Measurements from ENCODE around the gene SRGAP1. TPM values are rescaled to one million over a fixed set of nuclear protein-coding genes. Genes with fewer than 3 reads are reported as not detected.

The SRGAP1 gene
- total and polyA plus RNA-seq, 2 of the 4 experiments (the other 2 are of a cell fraction): 10.0 to 10.2 TPM

DNA sequence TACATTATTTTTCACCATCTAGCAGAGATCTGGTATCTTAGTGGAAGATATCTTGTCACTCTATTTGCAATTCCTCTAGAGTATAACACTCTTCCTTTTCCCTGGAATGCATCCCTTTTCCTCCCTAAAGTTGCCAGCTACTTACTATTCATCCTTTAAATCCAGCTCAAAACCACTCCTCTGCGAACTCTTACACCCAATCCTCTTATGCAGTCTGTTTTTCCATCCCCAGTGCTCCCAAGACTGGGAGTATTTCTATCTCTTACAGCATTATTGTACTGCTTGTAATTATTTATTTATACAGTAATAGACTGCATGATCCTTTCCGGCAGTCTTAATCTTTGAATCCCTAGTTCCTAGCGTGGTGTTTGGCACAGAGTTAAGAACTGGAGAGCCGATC, 2.9 kb upstream of the SRGAP1 start:
- Histone ChIP-seq H2AK5ac (ENCODE audit: low read depth, low read length) (no peak overlapping the region), H3K79me1 (ENCODE audit: low read depth in 1 of 2, low read length in 2 of 2) (peaks cover 0 to 13% of the 10 kb centered on the region in 2 experiments; a peak in 2 of 4 replicates), H4K5ac (ENCODE audit: low read depth, low read length) (no peak overlapping the region), H3K18ac (ENCODE audit: low read depth, low read length) (no peak overlapping the region), H2BK15ac (ENCODE audit: low read depth, low read length) (no peak overlapping the region; the same call in 2 of the 3 replicates), H3K27ac (ENCODE audit: insufficient read depth, low read length) (no peak overlapping the region), H3K9ac (ENCODE audit: low read depth, low read length) (no peak overlapping the region), H3K56ac (ENCODE audit: extremely low read depth, insufficient read depth, low read length) (no peak overlapping the region), H2AFZ (replicated peaks; ENCODE audit: low read length, poor library complexity) (no peak overlapping the region), H2BK120ac (ENCODE audit: low read depth, low read length) (no peak overlapping the region), H3K23ac (ENCODE audit: low read depth, low read length) (no peak overlapping the region), H3K4me2 (ENCODE audit: low read depth, low read length) (no peak overlapping the region), H2BK20ac (ENCODE audit: low read depth, low read length) (peak overlapping the region; percentile 2; the same call in 1 of the 2 replicates), H3K27me3 (ENCODE audit: control insufficient read depth, insufficient read depth, low read length) (no peaks in the 10 kb centered on the region), H3K14ac (replicated peaks; ENCODE audit: low read depth, low read length) (no peak overlapping the region), H4K8ac (ENCODE audit: low read depth in 2 of 2, low read length in 2 of 2) (no peak overlapping the region; a peak in 1 of 4 replicates), H4K20me1 (ENCODE audit: insufficient read depth, low read length) (peaks cover 4% of the 10 kb centered on the region; the same call in 1 of the 2 replicates), H2AK9ac (replicated peaks; ENCODE audit: low read depth, low read length, poor library complexity) (no peak overlapping the region), H3K4me3 (ENCODE audit: insufficient read depth, low read depth, low read length) (no peak overlapping the region), H3K9me3 (ENCODE audit: control insufficient read depth, insufficient read depth, low read length) (no peaks in the 10 kb centered on the region), H3K4me1 (ENCODE audit: control insufficient read depth, insufficient read depth, low read length) (peaks cover 2% of the 10 kb centered on the region; the same call in 1 of the 2 replicates), H4K91ac (ENCODE audit: insufficient read depth, low read depth, low read length) (no peak overlapping the region), H3K4ac (ENCODE audit: low read depth, low read length) (no peak overlapping the region), H3K9me1 (ENCODE audit: insufficient read depth, low read length) (peaks cover 5% of the 10 kb centered on the region; the same call in 1 of the 2 replicates), H2BK5ac (ENCODE audit: low read depth, low read length, poor library complexity, severe bottlenecking) (no peak overlapping the region), H3K36me3 (ENCODE audit: control insufficient read depth, insufficient read depth, low read length) (peaks cover 2% of the 10 kb centered on the region; the same call in 1 of the 2 replicates)
- WGBS, 2 experiments (ENCODE audit: extremely low coverage in 2 of 2, insufficient read length in 1 of 2): no CpG with 5 or more reads among the region's 4 CpGs
- intact Hi-C loops (cut with micrococcal nuclease): loop anchor here (5.0 kb wide), 1 partner anchor 246 kb away; no protein-coding TSS in a partner anchor
- ATAC-seq (ENCODE audit: low read depth): no peak
- peak; percentile 56 for DNase-seq
- TF ChIP-seq USF2 (IDR thresholded peaks at IDR 0.05; ENCODE audit: low read depth, low read length): no peak
- TF ChIP-seq CEBPB (IDR thresholded peaks at IDR 0.05; ENCODE audit: low read depth, low read length): no peak
- no peak for TF ChIP-seq MAZ (IDR thresholded peaks at IDR 0.05; ENCODE audit: borderline replicate concordance, low read depth, low read length)
- no peak for TF ChIP-seq NFE2L2 (IDR thresholded peaks at IDR 0.05; ENCODE audit: low read depth, low read length)
- TF ChIP-seq RFX5 (IDR thresholded peaks at IDR 0.05; ENCODE audit: low read depth, low read length): no peak
- TF ChIP-seq MAFK (IDR thresholded peaks at IDR 0.05; ENCODE audit: low read depth, low read length): no peak
- TF ChIP-seq CHD1 (IDR thresholded peaks at IDR 0.05; ENCODE audit: low read depth, low read length): no peak
- TF ChIP-seq SMC3 (IDR thresholded peaks at IDR 0.05; ENCODE audit: low read depth, low read length): no peak
- TF ChIP-seq MXI1 (IDR thresholded peaks at IDR 0.05; ENCODE audit: borderline replicate concordance, low read depth, low read length): no peak
- BruUV-seq (replicated peaks): no TSS peak
- dilution Hi-C loops (cut with HindIII; ENCODE audit: low sequenced_read_pairs, unreplicated experiment): loop anchor here (25.0 kb wide), 1 partner anchor 421 kb away; no protein-coding TSS in a partner anchor
- ChIA-PET POLR2A (ENCODE audit: unreplicated experiment) (no interaction called here), CTCF (interaction anchor here (1.0 kb wide), 1 partner anchor 19 kb away, joined by 3 read pairs; no protein-coding TSS in a partner anchor)
- in situ Hi-C loops (cut with MboI; ENCODE audit: low sequenced_read_pairs): loop anchor here (5.0 to 10.0 kb wide), 2 partner anchors 153 to 416 kb away; no protein-coding TSS in a partner anchor
